K562 (cell line): ENCODE data around the gene MINDY3. TPM values are rescaled to one million over a fixed set of nuclear protein-coding genes. Genes with fewer than 3 reads are reported as not detected.

ENCODE experiments used
- ATF7 ChIP-seq: fragments of 450-650 bp; IDR thresholded peaks from 2 replicates; pipeline ENCODE4 v1.7.1; 2014; ENCODE audit warnings: mild to moderate bottlenecking, moderate library complexity
- CBX3 ChIP-seq, 2 experiments: IDR thresholded peaks; 1 replicate in 1 of 2; 2 replicates in 1 of 2; pipeline ENCODE4 v1.6.1; 2012; ENCODE audit warnings: inconsistent platforms in 2 of 2, low read length in 2 of 2, borderline replicate concordance in 1 of 2, control low read depth in 1 of 2
- CREBBP ChIP-seq: IDR thresholded peaks from one replicate; pipeline ENCODE4 v1.6.1; 2012; ENCODE audit warnings: low read depth, mild to moderate bottlenecking, control low read depth, inconsistent platforms, low read length
- EP400 ChIP-seq: fragments of 450-650 bp; IDR thresholded peaks from 2 replicates; pipeline ENCODE4 v1.6.1; 2017; ENCODE audit warnings: antibody characterized with exemption, mild to moderate bottlenecking, moderate library complexity
- ETV6 ChIP-seq, 3 experiments: fragments of 150-350 bp in 1 of 3; sonication (generic) in 1 of 3; formaldehyde crosslinking in 1 of 3; IDR thresholded peaks; 2 replicates each; pipeline versions ENCODE4 v1.6.1 to v1.8.0; 2014 to 2022; ENCODE audit warnings: borderline replicate concordance in 2 of 3, low read depth in 2 of 3, antibody characterized with exemption in 1 of 3, low read length in 1 of 3, mild to moderate bottlenecking in 1 of 3, missing genetic modification reagents in 1 of 3
- MITF ChIP-seq: IDR thresholded peaks from 2 replicates; pipeline ENCODE4 v1.6.1; 2014; ENCODE audit warnings: antibody characterized with exemption
- MTA3 ChIP-seq: fragments of 450-650 bp; formaldehyde crosslinking; IDR thresholded peaks from 2 replicates; pipeline ENCODE4 v1.6.1; 2017; ENCODE audit warnings: mild to moderate bottlenecking, borderline replicate concordance
- NCOR1 ChIP-seq: fragments of 450-650 bp; IDR thresholded peaks from 2 replicates; pipeline ENCODE4 v1.6.1; 2016; ENCODE audit warnings: mild to moderate bottlenecking, moderate library complexity
- NUFIP1 ChIP-seq: fragments of 450-650 bp; IDR thresholded peaks from 2 replicates; pipeline ENCODE4 v1.6.1; 2018; ENCODE audit not compliant: partially characterized antibody
- POLR2H ChIP-seq: IDR thresholded peaks from 2 replicates; pipeline ENCODE4 v1.6.1; 2016; ENCODE audit warnings: missing genetic modification characterization, low read depth, mild to moderate bottlenecking, control low read depth, missing compliant biosample characterization, moderate library complexity
- SMARCC2 ChIP-seq: fragments of 450-650 bp; IDR thresholded peaks from 2 replicates; pipeline ENCODE4 v1.6.1; 2017; ENCODE audit warnings: antibody characterized with exemption, moderate library complexity, mild to moderate bottlenecking, low read depth
- SOX6 ChIP-seq: fragments of 450-650 bp; IDR thresholded peaks from 2 replicates; pipeline ENCODE4 v1.6.1; 2014; ENCODE audit warnings: mild to moderate bottlenecking
- TAF1 ChIP-seq: IDR thresholded peaks from 2 replicates; pipeline ENCODE4 v1.6.1; 2011; ENCODE audit warnings: mild to moderate bottlenecking, low read length, moderate library complexity; ENCODE audit not compliant: insufficient read depth, control insufficient read depth, severe bottlenecking; ENCODE audit errors: extremely low read depth
- ZNF212 ChIP-seq: fragments of 450-650 bp; formaldehyde crosslinking; IDR thresholded peaks from 2 replicates; pipeline ENCODE4 v1.4.0; 2020; ENCODE audit warnings: mild to moderate bottlenecking
- ZNF507 ChIP-seq: conservative IDR thresholded peaks from 2 replicates; pipeline ENCODE4 v1.6.1; 2017; ENCODE audit warnings: missing genetic modification characterization, missing compliant biosample characterization
- ZNF717 ChIP-seq: fragments of 250-450 bp; sonication (Bioruptor Pico); IDR thresholded peaks from 2 replicates; pipeline ENCODE4 v1.5.0; 2021
- ZNF75A ChIP-seq: fragments of 450-650 bp; formaldehyde crosslinking; IDR thresholded peaks from 2 replicates; pipeline ENCODE4 v1.4.0; 2020; ENCODE audit warnings: mild to moderate bottlenecking
- ZNF79 ChIP-seq: fragments of 250-450 bp; sonication (Bioruptor Pico); IDR thresholded peaks from 2 replicates; pipeline ENCODE4 v1.4.0; 2020; ENCODE audit warnings: low read depth, mild to moderate bottlenecking, moderate library complexity
- polyA plus RNA-seq, 8 experiments: library from polyadenylated mRNA; depleted of rRNA in 4 of 8; stranded (reverse) in 5 of 8; unstranded in 3 of 8; fragments of >200 nt; fragmentation: Nextera tagmentation in 2 of 8; fragmentation: Illumina TruSeq in 1 of 8; extraction: Ambion mirVana in 2 of 8; extraction: Trizol in 1 of 8; gene quantifications; 2 replicates each; pipeline versions ENCODE4 v1.2.1 to v1.2.3, GENCODE V29; 2011 to 2014; ENCODE audit warnings: inconsistent platforms in 1 of 8, missing spikeins in 1 of 8
- total RNA-seq, 7 experiments: library from RNA; depleted of rRNA in 6 of 7; stranded (reverse); fragments of >200 nt in 6 of 7; fragmentation: Illumina TruSeq in 2 of 7; extraction: Trizol in 2 of 7; gene quantifications; 2 replicates each; pipeline versions ENCODE4 v1.2.1 to v1.2.3, GENCODE V29; 2011 to 2021; ENCODE audit warnings: low replicate concordance in 1 of 7
- TF ChIP-seq, protein P1 (sequence below): IDR thresholded peaks from 2 replicates; pipeline ENCODE4 v1.6.1; 2011; ENCODE audit not compliant: insufficient read length; ENCODE audit errors: extremely low read depth
- TF ChIP-seq, protein P2 (sequence below): fragments of 450-650 bp; IDR thresholded peaks from 2 replicates; pipeline ENCODE4 v1.6.1; 2017; ENCODE audit warnings: antibody characterized with exemption, mild to moderate bottlenecking
- TF ChIP-seq, protein P3 (sequence below), 2 experiments: fragments of 200-800 bp in 1 of 2; sonication (Bioruptor generic) in 1 of 2; sonication (generic) in 1 of 2; formaldehyde crosslinking in 1 of 2; IDR thresholded peaks in 1 of 2; conservative IDR thresholded peaks in 1 of 2; 2 replicates each; pipeline versions ENCODE4 v1.5.0 to v1.6.1; 2016 to 2020; ENCODE audit warnings: missing compliant biosample characterization in 1 of 2, missing genetic modification characterization in 1 of 2, missing genetic modification reagents in 1 of 2

MINDY3 gene
- total and polyA plus RNA-seq, 9 of the 15 experiments (the other 6 are each of a cell fraction or from before 2014, with no cell fraction given) = 14.0 to 35.9 (median 23.6) TPM

- TF ChIP-seq SOX6 = no peak; the same call in 1 of the 2 replicates
- TF ChIP-seq, protein P1, sequence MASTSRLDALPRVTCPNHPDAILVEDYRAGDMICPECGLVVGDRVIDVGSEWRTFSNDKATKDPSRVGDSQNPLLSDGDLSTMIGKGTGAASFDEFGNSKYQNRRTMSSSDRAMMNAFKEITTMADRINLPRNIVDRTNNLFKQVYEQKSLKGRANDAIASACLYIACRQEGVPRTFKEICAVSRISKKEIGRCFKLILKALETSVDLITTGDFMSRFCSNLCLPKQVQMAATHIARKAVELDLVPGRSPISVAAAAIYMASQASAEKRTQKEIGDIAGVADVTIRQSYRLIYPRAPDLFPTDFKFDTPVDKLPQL = no peak
- TF ChIP-seq NUFIP1 = no peak
- no peak for TF ChIP-seq ZNF79 (CRISPR knock-in tag)
- TF ChIP-seq MITF = no peak
- TF ChIP-seq POLR2H (tag) = peak; percentile 50
- no peak for TF ChIP-seq ZNF507 (tag)
- no peak for TF ChIP-seq ZNF212 (CRISPR knock-in tag)
- peak in 1 of 2 experiments; percentile 4; a peak in 1 of 4 replicates for TF ChIP-seq ETV6 (IDR thresholded peaks at IDR 0.05; ENCODE audit: borderline replicate concordance in 1 of 2, low read depth in 2 of 2, low read length in 1 of 2)
- no peak for TF ChIP-seq ETV6 (CRISPR knock-in tag; IDR thresholded peaks at IDR 0.05; ENCODE audit: borderline replicate concordance)
- 0 out of 3 replicates have a peak, but pooled peaks of 1 of the 2 experiments have one; percentile 22 for TF ChIP-seq CBX3 (IDR thresholded peaks at IDR 0.05; ENCODE audit: borderline replicate concordance in 1 of 2, low read length in 2 of 2)
- no peak; the same call in 1 of the 2 replicates for TF ChIP-seq EP400
- TF ChIP-seq SMARCC2 = no peak
- no peak for TF ChIP-seq ZNF75A
- peak; percentile 4 for TF ChIP-seq TAF1
- TF ChIP-seq, protein P2, sequence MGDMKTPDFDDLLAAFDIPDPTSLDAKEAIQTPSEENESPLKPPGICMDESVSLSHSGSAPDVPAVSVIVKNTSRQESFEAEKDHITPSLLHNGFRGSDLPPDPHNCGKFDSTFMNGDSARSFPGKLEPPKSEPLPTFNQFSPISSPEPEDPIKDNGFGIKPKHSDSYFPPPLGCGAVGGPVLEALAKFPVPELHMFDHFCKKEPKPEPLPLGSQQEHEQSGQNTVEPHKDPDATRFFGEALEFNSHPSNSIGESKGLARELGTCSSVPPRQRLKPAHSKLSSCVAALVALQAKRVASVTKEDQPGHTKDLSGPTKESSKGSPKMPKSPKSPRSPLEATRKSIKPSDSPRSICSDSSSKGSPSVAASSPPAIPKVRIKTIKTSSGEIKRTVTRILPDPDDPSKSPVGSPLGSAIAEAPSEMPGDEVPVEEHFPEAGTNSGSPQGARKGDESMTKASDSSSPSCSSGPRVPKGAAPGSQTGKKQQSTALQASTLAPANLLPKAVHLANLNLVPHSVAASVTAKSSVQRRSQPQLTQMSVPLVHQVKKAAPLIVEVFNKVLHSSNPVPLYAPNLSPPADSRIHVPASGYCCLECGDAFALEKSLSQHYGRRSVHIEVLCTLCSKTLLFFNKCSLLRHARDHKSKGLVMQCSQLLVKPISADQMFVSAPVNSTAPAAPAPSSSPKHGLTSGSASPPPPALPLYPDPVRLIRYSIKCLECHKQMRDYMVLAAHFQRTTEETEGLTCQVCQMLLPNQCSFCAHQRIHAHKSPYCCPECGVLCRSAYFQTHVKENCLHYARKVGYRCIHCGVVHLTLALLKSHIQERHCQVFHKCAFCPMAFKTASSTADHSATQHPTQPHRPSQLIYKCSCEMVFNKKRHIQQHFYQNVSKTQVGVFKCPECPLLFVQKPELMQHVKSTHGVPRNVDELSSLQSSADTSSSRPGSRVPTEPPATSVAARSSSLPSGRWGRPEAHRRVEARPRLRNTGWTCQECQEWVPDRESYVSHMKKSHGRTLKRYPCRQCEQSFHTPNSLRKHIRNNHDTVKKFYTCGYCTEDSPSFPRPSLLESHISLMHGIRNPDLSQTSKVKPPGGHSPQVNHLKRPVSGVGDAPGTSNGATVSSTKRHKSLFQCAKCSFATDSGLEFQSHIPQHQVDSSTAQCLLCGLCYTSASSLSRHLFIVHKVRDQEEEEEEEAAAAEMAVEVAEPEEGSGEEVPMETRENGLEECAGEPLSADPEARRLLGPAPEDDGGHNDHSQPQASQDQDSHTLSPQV = 0 out of 2 replicates have a peak, but pooled peaks have one; percentile 16
- TF ChIP-seq NCOR1 = no peak
- peak; percentile 1; the same call in 1 of the 2 replicates for TF ChIP-seq ATF7
- TF ChIP-seq MTA3 = no peak
- TF ChIP-seq, protein P3, sequence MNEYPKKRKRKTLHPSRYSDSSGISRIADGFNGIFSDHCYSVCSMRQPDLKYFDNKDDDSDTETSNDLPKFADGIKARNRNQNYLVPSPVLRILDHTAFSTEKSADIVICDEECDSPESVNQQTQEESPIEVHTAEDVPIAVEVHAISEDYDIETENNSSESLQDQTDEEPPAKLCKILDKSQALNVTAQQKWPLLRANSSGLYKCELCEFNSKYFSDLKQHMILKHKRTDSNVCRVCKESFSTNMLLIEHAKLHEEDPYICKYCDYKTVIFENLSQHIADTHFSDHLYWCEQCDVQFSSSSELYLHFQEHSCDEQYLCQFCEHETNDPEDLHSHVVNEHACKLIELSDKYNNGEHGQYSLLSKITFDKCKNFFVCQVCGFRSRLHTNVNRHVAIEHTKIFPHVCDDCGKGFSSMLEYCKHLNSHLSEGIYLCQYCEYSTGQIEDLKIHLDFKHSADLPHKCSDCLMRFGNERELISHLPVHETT (CRISPR knock-in tag; conservative IDR thresholded peaks at IDR 0.05 in 1 of 2, IDR thresholded peaks at IDR 0.05 in 1 of 2) = no peak
- no peak for TF ChIP-seq CREBBP
- no peak for TF ChIP-seq ZNF717 (CRISPR knock-in tag)
Observed at GRCh38 chr10:15860692-15861201, 440 bp upstream of the MINDY3 start (continued).
